Activated CD4-positive, alpha-beta T cell treated with anti-CD3 and anti-CD28 coated beads for 4 hours (primary cell): ENCODE results near the gene NDC1.
"Not testable (repeated sequence)": the region's sequence is repeated elsewhere in the genome, so short reads cannot be mapped to it uniquely, and the experiment has no call there.

Experiments used
- DNase-seq, 2 donors: peaks; one replicate each; pipeline ENCODE4 v3.0.0-alpha.2; 2020

Gene NDC1

GRCh38 chr1:53837924-53838653, at the start of gene NDC1:
Gene NDC1, minus strand, starts transcription at chr1:53838296. Its CDS starts 35 bp downstream, at chr1:53838261.
- DNase-seq, result peak; percentile 87 to 88

GRCh38 chr1:53883600-53883999, 45.5 kb upstream of the NDC1 start:
- DNase-seq, result not testable (repeated sequence)

- not testable (repeated sequence) for DNase-seq
Observed at GRCh38 chr1:53881853-53882252, 43.8 kb upstream of the NDC1 start.

GRCh38 chr1:53878492-53879105, 40.5 kb upstream of the NDC1 start:
- DNase-seq, result no peak

- not testable (repeated sequence) for DNase-seq
Observed at GRCh38 chr1:53875150-53875549, 37.1 kb upstream of the NDC1 start.

- DNase-seq, result no peak
Observed at GRCh38 chr1:53871773-53872484, 33.8 kb upstream of the NDC1 start.

GRCh38 chr1:53871221-53871620, 33.1 kb upstream of the NDC1 start:
- no peak for DNase-seq

GRCh38 chr1:53869454-53870117, 31.5 kb upstream of the NDC1 start:
- DNase-seq, result no peak

- no peak for DNase-seq
Observed at GRCh38 chr1:53868565-53868964, 30.5 kb upstream of the NDC1 start.

GRCh38 chr1:53862507-53862906, 24.4 kb upstream of the NDC1 start:
- no peak for DNase-seq

- DNase-seq, result peak; percentile 46 to 51
Observed at GRCh38 chr1:53860967-53861411, 22.9 kb upstream of the NDC1 start.

GRCh38 chr1:53851571-53852285, 13.6 kb upstream of the NDC1 start:
- no peak for DNase-seq

GRCh38 chr1:53850082-53850673, 12.1 kb upstream of the NDC1 start:
- no peak for DNase-seq

- DNase-seq, result no peak
Observed at GRCh38 chr1:53847980-53848379, 9.9 kb upstream of the NDC1 start.

GRCh38 chr1:53842347-53842746, 4.3 kb upstream of the NDC1 start:
- no peak for DNase-seq

GRCh38 chr1:53838654-53838974, 518 bp upstream of the NDC1 start:
- DNase-seq, result no peak

GRCh38 chr1:53837646-53837923, 511 bp downstream of the NDC1 start:
- DNase-seq, result no peak

GRCh38 chr1:53835491-53835890, 2.6 kb downstream of the NDC1 start:
- DNase-seq, result no peak

- DNase-seq, result no peak
Observed at GRCh38 chr1:53834776-53835175, 3.3 kb downstream of the NDC1 start.

GRCh38 chr1:53833393-53833792, 4.7 kb downstream of the NDC1 start:
- no peak for DNase-seq

- no peak for DNase-seq
Observed at GRCh38 chr1:53826367-53826766, 11.7 kb downstream of the NDC1 start.

- no peak for DNase-seq
Observed at GRCh38 chr1:53825306-53825705, 12.8 kb downstream of the NDC1 start.

- no peak for DNase-seq
Observed at GRCh38 chr1:53822931-53823330, 15.2 kb downstream of the NDC1 start.
